HT-29 (cell line): ENCODE results near the gene LIMS1. TPM values are rescaled to one million over a fixed set of nuclear protein-coding genes. Genes with fewer than 3 reads are reported as not detected.
A peak's percentile ranks its signal among the peaks of the same experiment; 100 is the strongest.
"Not testable (repeated sequence)": the region's sequence is repeated elsewhere in the genome, so short reads cannot be mapped to it uniquely, and the experiment has no call there.

ENCODE experiments used
- DNase-seq: peaks from one replicate; pipeline ENCODE4 v3.0.0-alpha.2; 2015; ENCODE audit warnings: low spot score
- total RNA-seq: library from RNA; depleted of rRNA; stranded (reverse); fragments of >200 nt; shearing (Covaris generic); gene quantifications from 2 replicates; pipeline ENCODE4 v1.2.3, GENCODE V29; 2014

The LIMS1 gene
- total RNA-seq, 1 experiment from 2014 or later: 28.5 TPM

- DNase-seq: no peak
These were observed 52.4 kb downstream of the LIMS1 start for GRCh38 chr2:108586631-108587030.

- no peak for DNase-seq
These were observed 53.4 kb downstream of the LIMS1 start for GRCh38 chr2:108587621-108588020.

- no peak for DNase-seq
These were observed 53.9 kb downstream of the LIMS1 start for GRCh38 chr2:108588070-108588668.

- DNase-seq: no peak
These were observed 55.1 kb downstream of the LIMS1 start for GRCh38 chr2:108589372-108589771.

GRCh38 chr2:108589781-108590180 is 55.5 kb downstream of the LIMS1 start:
- no peak for DNase-seq

DNA sequence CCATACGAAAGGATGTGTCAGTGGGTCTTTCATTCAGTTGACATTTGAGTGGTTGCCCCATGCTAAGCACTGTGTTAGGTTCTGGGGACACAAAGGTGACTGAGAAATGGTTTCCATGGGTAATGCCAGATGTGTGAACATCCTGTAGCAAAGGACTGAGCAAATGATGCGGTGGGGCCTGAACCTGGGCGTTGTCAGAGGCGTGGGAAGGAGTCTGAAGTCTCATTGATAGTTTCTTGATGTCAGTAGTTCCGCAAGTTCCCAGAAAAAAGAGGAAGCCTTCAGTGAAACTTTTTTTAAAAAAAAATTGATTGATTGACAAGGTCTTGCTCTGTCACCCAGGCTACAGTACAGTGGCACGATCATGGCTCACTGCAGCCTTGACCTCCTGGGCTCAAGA is 56.9 kb downstream of the LIMS1 start:
- no peak for DNase-seq

DNA sequence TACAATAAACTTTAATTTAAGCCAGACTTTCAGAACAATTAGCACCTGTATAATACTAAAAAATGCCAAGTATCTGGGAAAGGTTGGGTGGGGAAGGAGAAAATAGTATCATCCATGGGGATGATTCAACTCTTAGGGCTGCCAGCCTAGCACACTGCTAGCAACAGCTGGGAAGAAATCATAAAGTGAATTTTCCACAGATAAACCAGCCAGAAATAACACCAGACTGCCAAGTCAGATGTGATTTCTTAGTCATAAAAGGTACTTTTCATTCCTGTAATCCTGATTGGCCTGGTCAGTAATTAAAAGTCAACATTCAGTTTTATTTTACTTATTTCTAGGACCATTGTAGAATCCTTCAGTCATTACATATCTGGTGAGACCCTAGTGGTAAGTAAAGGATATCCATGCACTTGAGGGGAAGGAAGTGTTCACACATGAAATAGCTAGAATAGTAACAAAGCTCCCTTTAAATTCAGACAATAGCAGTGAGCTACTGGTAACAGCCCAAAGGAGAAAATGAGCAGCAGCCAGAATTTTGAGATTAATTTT is 59.4 kb downstream of the LIMS1 start:
- DNase-seq: no peak

DNA sequence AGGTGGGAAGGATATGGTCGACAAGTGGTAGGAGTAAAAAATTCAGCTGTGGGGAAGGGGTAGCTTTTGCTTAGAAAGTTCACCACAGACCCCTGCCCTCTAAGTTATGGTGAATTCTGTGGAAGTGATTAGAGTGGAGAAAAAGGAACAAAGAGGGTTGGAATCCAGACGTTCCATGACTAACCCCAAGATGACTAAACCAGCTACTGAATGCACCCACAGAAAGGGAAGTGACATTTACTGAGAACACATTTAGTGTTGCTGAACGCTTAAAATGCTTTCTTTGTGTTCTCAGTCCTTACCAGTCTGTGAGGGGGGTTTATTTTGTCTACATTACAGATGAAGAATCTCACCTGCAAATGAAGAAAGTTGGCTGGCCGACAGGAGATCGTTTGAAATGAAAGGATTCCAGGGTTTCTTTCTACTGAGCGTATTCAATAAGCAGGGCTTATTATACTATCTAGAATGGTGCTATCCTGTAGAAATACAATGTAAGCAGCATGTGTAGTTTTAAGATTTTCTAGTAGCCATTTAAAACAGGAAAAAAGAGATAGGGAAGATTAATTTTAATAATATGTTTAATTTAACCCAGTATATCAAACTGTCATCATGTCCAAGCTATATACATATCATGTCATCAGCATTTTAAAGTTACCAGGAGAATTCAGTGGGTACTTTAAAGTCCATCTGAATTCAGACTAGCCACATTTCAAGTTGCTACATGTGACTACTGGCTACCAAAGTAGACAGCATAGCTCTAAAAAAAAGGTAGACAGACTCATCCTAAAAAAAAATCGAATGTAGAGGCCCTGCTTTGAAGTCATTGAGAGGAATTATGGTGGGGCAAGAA is 60.1 kb downstream of the LIMS1 start:
- DNase-seq: no peak

DNA sequence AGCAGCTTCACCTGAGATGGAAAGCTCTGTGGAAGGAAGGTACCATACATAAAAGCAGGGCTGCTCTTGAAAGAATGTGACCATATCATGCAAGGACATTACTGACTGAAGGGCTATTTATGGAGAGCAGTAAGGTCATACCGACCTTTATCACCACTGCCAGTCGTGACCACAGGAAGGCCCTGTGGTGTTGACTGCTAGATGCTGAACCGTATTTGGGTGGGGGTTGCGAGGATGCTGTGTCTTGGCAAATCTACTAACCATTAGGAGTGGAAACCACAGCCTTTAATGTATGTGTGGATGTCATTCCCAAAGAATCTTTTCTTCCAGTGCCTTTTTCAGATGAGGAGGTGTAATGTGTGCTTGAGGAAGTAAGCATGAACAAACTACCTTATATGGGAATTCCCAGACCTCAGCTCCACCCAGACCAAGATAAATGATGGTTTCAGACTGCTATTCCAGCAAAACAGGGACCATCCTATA is 60.8 kb downstream of the LIMS1 start:
- peak; percentile 36 for DNase-seq

DNA sequence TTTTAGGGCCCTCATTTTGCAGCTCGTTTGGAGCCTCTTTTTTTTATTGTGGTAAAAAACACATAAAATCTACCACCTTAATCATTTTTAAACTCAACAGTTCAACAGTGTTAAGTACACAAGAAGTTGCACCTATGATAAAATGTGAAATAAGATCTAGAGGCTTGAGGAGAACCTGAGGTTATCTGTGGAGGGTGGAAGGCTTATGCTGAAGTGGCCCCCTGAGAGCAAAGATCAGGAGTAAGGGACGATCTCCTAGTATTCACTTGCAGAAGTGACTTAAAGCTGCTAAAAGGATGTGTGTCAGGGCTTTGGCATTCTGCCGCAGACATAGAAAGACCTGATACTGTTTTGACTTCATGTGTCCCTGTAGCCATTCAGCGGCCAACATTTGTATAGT is 61.5 kb downstream of the LIMS1 start:
- not testable (repeated sequence) for DNase-seq

GRCh38 chr2:108597105-108597744 is 63.0 kb downstream of the LIMS1 start:
- DNase-seq: peak; percentile 34

- not testable (repeated sequence) for DNase-seq
These were observed 66.9 kb downstream of the LIMS1 start for GRCh38 chr2:108601199-108601598.

DNA sequence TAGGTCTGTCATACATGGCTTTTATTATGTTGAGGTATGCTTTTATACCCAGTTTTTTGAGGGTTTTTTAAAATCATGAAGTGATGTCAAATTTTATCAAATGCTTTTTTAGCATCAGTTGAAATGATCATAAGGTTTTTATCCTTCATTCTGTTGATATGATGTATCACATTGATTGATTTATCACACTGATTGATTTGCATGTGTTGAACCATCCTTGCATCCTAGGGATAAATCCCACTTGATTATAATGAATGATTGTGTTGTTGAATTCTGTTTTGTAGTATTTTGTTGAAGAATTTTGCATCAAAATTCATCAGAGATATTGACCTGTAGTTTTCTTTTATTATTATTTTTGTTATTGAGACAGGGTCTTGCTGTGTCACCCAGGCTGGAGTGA is 68.2 kb downstream of the LIMS1 start:
- no peak for DNase-seq

GRCh38 chr2:108604196-108604595 is 69.9 kb downstream of the LIMS1 start:
- no peak for DNase-seq

DNA sequence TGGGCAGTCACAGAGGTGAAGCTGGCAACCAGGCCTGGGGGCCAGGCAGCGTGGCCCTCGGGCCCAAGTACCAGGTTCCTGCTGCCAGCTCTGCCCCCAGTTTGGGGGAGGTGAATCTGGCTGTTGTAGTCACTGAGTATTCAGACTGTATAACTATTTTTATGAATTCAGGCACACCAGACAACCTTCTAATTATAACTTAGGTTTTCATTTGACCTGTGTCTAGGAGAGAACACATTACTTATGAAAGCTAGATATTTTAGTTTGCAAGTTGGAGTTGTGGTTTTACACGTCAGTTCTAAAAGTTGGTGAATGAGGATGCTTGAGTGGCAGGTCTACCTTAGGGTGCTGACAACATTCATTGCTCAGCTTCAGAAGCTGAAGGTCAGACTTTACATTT is 71.7 kb downstream of the LIMS1 start:
- no peak for DNase-seq

GRCh38 chr2:108607706-108608301 is 73.5 kb downstream of the LIMS1 start:
- DNase-seq: peak; percentile 59

DNA sequence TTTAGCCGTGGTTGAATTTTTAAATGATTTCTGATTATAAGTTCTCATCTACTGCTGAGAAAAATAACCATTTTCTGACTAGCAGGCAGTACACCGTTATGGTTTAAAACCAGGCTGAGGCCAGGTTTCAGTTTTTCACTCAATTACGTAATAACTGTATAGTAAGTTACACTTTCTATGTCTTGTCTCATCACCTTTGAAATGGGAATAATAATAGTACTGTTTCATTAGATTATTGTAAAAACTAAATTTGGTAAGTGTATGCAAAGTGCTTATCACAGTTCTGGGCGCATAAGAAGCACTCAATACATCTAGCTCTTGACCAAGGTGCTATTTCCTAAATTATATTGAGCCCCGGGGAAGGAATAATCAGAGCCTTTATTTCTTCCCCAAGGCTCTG is 76.8 kb downstream of the LIMS1 start:
- no peak for DNase-seq

GRCh38 chr2:108612153-108612513 is 77.9 kb downstream of the LIMS1 start:
- no peak for DNase-seq

DNA sequence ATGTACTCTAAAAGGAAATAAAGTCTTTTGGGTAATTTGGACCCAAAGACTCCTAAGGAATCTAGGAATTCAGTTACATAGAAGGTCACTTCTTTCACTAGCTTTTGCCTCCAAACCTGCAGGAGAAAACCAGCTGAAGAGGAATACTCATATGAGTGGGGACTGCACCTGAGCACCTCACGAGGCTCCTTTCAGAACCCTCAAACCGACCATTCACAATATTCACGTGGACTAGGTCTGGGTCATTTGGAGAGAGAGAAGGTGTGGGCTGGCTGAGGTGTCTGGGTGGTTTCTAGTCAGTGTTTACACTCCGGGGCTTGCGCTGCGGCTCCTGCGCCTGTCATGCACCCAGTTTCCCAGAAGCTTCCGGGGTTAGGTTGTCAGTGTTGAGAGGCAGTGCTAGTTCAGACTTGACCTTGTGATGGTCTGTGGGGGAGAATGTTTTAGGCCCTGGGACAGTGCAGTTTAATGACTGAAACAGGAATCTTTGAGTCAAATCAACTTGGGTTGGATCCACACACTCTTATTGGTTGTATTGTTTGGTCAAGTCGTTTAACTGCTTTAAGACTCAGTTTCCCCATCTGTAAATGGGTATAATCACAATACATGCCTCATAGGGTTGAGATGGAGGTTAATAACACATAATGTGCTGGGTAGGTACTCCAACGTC is 78.4 kb downstream of the LIMS1 start:
- no peak for DNase-seq

DNA sequence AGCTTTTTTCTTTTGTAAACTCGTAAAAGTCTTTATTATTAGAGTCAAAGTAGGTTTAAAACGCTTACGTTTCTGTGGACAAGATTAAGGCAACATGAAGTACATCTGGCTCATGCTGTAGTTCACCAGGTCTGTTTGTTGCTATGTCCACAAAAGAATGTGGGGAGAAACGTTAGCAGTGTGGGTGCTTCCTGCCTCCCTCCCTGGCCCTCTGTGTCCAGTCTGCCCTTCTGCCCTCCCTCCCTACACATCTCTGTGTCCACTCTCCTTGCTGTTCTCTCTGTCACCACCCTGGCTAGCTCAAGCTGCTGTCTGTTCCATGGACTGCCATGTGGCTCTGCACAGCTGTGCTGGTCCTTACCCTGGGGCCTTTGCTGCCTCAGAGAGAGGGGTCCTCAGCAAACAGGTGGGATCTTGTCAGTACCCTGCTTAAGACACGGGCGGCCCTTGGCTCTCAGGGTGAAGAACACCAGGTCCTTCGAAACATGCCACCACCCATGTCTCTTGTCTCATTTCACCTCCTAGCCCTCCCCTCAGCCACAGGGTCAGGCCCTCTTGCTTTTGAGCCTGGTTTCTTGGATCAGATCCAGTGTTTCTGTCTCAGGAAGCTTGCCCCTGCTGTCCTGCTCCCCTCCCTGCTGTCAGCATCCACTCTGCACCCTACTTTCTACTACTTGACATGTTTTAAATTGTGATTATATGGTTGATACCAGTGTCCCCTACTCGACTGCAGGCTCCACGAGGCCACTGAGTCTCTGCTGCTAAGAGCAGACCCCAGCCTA is 79.2 kb downstream of the LIMS1 start:
- no peak for DNase-seq
